HG02973 (cell line): ENCODE data around the gene FARSA.
"Not testable (repeated sequence)": the region's sequence is repeated elsewhere in the genome, so short reads cannot be mapped to it uniquely, and the experiment has no call there.

Experiments used
- ATAC-seq: cut with Tn5 transposase; IDR thresholded peaks from one replicate; pipeline ENCODE4 v1.9.1; 2021; ENCODE audit warnings: moderate library complexity; ENCODE audit not compliant: unreplicated experiment

Gene FARSA

GRCh38 chr19:12937927-12938778, 4.6 kb upstream of the FARSA start, which contains the start of gene CALR:
CALR (plus strand) TSS chr19:12938609; CDS start chr19:12938680, 71 bp downstream.
- ATAC-seq: peak; percentile 76

- ATAC-seq: no peak
Observed at GRCh38 chr19:12937093-12937926, 3.8 kb upstream of the FARSA start.

- ATAC-seq: no peak
Observed at GRCh38 chr19:12936582-12936981, 3.1 kb upstream of the FARSA start.

GRCh38 chr19:12935071-12935470, 1.6 kb upstream of the FARSA start:
- ATAC-seq: no peak

- ATAC-seq: no peak
Observed at GRCh38 chr19:12932392-12933286, 872 bp downstream of the FARSA start.

DNA sequence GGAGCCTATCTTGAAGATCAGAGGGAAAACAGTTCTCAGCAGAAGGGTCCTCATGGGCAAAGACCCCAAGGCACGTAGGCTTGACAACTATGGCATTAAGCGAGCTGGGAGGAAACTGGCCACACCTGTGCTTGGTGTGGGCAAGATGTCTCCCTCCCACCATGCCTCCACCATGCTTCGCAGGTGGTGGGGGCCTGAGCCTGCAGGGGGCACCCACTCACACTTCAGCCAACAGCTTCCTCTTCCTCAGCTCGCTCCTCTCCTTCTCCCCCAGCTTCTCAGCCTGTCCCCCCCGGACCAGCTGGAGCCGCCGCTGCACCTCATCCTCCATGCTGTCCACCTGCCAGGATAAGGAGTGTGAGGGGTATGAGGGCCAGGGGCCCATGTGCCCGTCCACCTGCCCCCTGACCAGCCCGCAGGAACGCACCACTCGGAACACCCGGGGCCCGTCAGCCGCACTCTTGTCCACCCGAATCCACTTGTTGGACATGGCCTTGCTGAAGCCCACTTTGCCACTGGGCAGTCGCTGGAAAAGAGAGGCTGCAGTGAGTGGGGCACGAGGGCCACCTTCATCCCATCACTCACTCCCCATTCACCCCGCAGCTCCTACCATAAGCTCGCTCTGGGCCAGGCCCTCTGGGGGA, 3.4 kb downstream of the FARSA start:
- ATAC-seq: no peak

DNA sequence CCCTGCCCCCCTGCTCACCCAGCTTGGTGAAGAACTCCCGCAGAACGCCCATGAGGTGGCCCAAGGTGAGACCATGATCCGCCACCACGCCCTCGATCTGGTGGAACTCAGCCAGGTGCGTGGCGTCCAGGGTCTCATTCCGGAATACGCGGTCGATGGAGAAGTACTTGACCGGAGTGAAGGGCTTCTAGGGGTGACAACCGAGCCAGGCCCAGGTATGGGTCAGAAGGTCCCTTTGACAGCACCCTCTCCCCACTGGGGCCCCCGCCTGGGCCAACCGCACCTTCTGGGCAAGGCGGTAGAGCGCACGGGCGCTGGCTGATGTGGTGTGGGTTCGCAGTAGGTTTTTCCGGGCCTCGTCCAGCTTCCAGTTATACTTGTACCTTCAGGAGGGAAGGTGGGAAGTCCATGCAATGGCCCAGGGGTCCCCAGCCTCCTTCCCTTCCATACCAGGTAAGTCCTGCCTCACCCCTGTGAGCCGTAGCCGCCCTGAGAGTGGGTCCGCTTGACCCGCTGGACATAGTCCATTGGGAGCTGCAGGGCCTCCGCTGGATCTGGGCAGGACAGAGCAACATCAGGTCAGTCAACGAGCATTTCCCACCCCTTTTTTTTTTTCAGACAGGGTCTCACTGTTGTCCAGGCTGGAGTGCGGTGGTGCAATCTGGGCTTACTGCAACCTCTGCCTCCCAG, 8.7 kb downstream of the FARSA start:
- no peak for ATAC-seq

GRCh38 chr19:12922959-12923358, 10.6 kb downstream of the FARSA start:
- no peak for ATAC-seq

GRCh38 chr19:12921047-12921446, 12.5 kb downstream of the FARSA start:
- no peak for ATAC-seq

DNA sequence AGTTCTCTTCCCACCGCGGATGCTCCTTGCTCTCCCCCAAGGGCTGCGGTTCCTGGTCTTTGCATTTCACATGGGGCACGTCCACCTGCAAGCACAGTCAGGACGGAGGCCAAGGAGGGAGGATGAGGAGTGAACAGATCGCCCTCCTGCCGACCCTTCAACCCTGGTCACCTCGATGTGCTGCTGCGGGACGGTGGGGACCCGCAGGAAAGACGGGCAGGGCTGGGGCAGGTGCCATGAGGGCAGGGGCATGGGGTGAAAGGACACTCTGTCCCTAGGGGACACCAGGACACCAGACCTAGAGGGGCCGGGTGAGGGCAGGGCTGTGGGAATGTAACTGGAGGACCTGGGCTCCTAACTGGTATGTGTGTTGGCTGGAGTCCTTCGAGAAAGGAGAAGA, 15.3 kb downstream of the FARSA start:
- ATAC-seq: no peak

DNA sequence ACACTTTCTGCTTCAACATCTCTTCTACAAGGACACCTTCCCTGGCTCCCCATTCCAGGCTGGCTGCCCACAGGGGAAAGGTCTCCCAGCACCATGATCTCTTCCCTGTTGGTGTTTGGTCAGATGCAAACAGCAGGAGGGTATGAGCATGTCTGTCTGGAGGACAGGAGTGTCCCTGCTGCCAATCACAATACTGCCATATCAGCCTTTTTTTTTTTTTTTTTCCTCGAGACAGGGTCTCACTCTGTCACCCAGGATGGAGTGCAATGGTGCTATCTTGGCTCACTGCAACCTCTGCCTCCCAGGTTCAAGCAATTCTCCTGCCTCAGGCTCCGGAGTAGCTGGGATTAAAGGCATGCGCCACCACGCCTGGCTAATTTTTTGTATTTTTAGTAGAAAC, 17.7 kb downstream of the FARSA start:
- not testable (repeated sequence) for ATAC-seq

- ATAC-seq: no peak
Observed at GRCh38 chr19:12913851-12914690, 19.4 kb downstream of the FARSA start.

DNA sequence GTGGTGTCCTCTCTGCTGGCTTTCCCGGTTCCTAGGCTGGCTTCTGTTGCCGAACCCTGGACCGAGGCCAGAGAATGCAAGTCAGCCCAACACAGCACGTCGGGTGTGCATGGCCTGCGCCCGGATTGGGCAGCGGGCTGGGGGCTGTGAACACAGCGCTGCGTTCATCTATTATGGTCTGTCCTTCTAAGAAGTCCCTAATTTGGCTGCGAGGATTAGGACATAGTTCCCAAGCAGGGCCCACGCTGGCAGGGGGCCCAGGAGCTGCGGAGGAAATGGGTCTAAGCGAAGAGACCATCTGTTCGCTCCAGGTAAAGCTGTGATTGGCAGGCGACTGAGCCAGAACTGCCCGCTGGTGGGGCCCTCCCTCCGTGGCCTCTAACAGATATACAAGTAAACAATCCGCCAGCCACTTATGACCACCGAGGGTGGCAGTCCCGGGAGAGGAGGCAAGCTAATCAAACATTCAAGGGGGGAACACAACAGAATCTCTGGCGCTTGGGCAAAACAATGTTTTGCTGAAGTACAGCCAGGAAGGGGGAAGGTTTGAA, 20.4 kb downstream of the FARSA start:
- ATAC-seq: no peak

DNA sequence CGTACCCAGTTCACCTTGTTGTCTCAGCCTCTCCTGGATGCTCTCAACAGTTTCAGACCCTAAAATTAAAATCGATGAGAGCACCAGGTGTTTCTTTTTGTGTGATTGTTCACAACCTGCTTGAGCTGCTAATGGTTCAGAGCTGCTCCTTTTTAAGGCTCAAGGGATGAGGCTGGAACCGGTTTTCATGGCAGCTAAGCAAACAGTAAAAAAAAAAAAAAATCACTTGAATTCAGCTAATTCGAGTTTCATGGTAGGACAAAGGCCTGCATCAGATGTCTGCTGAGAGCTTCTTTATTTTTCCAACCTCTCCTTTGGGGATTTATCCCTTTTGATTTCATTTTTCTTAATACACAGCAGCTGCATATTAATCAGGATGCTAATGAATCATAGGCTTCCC, 20.9 kb downstream of the FARSA start:
- no peak for ATAC-seq

DNA sequence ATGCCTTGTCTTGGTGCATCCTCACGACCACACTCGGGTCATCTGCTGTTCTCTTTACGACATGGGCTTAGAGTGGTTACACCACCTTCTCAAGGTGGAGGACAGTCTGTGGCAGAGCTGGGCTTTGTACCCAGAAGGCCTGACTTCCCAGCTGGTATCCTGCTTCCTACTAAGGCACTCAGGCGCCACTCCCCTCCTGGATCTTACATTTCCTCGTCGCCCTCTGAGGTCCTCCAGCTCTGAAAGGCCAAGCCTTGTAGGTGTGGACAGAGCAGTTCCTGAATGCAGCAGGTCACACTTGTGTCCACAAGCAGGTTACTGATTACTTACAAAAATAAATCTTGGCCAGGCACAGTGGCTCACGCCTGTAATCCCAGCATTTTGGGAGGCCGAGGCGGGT, 26.3 kb downstream of the FARSA start:
- no peak for ATAC-seq

DNA sequence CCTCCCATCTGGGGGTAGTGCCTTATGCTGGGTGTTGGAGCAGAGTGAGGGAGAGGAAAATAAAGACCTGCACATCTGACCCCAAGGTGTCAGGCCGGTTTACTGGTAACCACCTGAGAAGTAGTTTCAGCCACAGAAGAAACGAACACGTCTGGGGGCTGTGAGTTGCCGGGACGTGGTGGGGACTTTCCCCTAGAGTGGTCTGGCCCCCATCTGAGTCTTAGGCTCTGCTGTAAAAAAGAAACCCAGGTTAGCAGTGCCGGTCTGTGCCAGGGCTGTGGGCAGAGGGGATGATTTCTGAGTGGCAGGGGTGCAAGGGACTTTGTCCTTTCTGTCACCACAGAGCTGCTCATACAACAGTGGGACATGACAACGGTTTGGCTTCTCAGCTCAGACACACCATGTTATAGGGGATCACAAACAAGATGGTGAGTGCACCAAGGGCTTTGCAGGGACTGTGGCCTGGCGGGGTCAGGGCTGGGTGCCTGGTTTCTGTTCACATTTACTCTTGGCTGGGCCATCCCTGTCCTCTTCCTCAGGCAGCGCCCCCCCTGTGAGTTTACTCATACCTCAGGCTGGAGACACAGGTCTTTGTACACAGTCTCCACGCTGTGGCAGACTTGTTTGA, 33.5 kb downstream of the FARSA start:
- peak; percentile 68 for ATAC-seq

GRCh38 chr19:12896460-12896859, 37.1 kb downstream of the FARSA start:
- no peak for ATAC-seq

- ATAC-seq: no peak
Observed at GRCh38 chr19:12893582-12893981, 39.9 kb downstream of the FARSA start.
